GM12891 (cell line): ENCODE measurements around the gene ADAMTSL3.
"Not testable (repeated sequence)": the region's sequence is repeated elsewhere in the genome, so short reads cannot be mapped to it uniquely, and the experiment has no call there.

Source experiments
- DNase-seq: peaks from one replicate; pipeline ENCODE4 v3.0.0; 2011; ENCODE audit warnings: low spot score; ENCODE audit not compliant: insufficient read length
- FAIRE-seq: peaks from 2 replicates; lab custom pipeline; 2011; peaks lifted over from hg19 to GRCh38; lab: Jason Lieb, UNC
- PAX5 ChIP-seq: IDR thresholded peaks from 2 replicates; pipeline ENCODE4 v1.6.1; 2011; ENCODE audit warnings: low read length, moderate library complexity, mild to moderate bottlenecking; ENCODE audit not compliant: insufficient read depth, severe bottlenecking
- POLR2A ChIP-seq: IDR thresholded peaks from 2 replicates; pipeline ENCODE4 v1.6.1; 2011; ENCODE audit warnings: low read depth, low read length, control low read depth
- POLR2AphosphoS5 ChIP-seq: IDR thresholded peaks from 2 replicates; pipeline ENCODE4 v1.6.1; 2011; ENCODE audit warnings: low read depth, low read length, control low read depth
- POU2F2 ChIP-seq: IDR thresholded peaks from 2 replicates; pipeline ENCODE4 v1.6.1; 2011; ENCODE audit warnings: low read depth, mild to moderate bottlenecking, control low read depth, low read length, moderate library complexity
- SPI1 ChIP-seq: IDR thresholded peaks from 2 replicates; pipeline ENCODE4 v1.6.1; 2011; ENCODE audit warnings: low read depth, low read length, control low read depth
- TAF1 ChIP-seq: IDR thresholded peaks from 2 replicates; pipeline ENCODE4 v1.6.1; 2011; ENCODE audit warnings: low read depth, low read length, control low read depth

ADAMTSL3 gene

GRCh38 chr15:83943849-83944404, 290.0 kb downstream of the ADAMTSL3 start:
- DNase-seq = no peak
- TF ChIP-seq TAF1 = no peak
- FAIRE-seq = no peak

GRCh38 chr15:83947156-83947555, 293.2 kb downstream of the ADAMTSL3 start:
- DNase-seq (no peak), FAIRE-seq (no peak)
- TF ChIP-seq SPI1 (no peak), TAF1 (no peak), POLR2A (no peak), POU2F2 (no peak), POLR2AphosphoS5 (no peak), PAX5 (no peak)

- DNase-seq (no peak), FAIRE-seq (no peak)
- TF ChIP-seq POU2F2 (no peak), PAX5 (no peak), POLR2AphosphoS5 (no peak), SPI1 (no peak), POLR2A (no peak), TAF1 (no peak)
Observed at GRCh38 chr15:83954506-83954905, 300.6 kb downstream of the ADAMTSL3 start.

- FAIRE-seq = peak; percentile 99
- DNase-seq = no peak
- TF ChIP-seq SPI1 = peak; percentile 99
- TF ChIP-seq POU2F2 = 0 out of 2 replicates have a peak, but pooled peaks have one; percentile 45
- no peak for TF ChIP-seq POLR2A
Observed at GRCh38 chr15:83955806-83956265, 301.9 kb downstream of the ADAMTSL3 start.

GRCh38 chr15:83956887-83957286, 303.0 kb downstream of the ADAMTSL3 start:
- TF ChIP-seq POLR2AphosphoS5 = no peak
- no peak for TF ChIP-seq POU2F2
- DNase-seq (no peak), FAIRE-seq (no peak)

- no peak for TF ChIP-seq TAF1
- TF ChIP-seq PAX5 = no peak
- no peak for TF ChIP-seq SPI1
- TF ChIP-seq POLR2AphosphoS5 = no peak
- TF ChIP-seq POLR2A = no peak
- TF ChIP-seq POU2F2 = no peak
- FAIRE-seq (no peak), DNase-seq (no peak)
Observed at GRCh38 chr15:83959477-83959876, 305.6 kb downstream of the ADAMTSL3 start.

GRCh38 chr15:83960192-83960829, 306.4 kb downstream of the ADAMTSL3 start:
- DNase-seq = no peak
- TF ChIP-seq POU2F2 = no peak
- no peak for TF ChIP-seq POLR2A
- no peak for TF ChIP-seq POLR2AphosphoS5
- TF ChIP-seq TAF1 = no peak
- no peak for TF ChIP-seq SPI1
- TF ChIP-seq PAX5 = no peak
- no peak for FAIRE-seq

- TF ChIP-seq POU2F2 (no peak), TAF1 (no peak), POLR2A (no peak), SPI1 (no peak), POLR2AphosphoS5 (no peak), PAX5 (no peak)
- no peak for DNase-seq
- no peak for FAIRE-seq
Observed at GRCh38 chr15:83961311-83961710, 307.4 kb downstream of the ADAMTSL3 start.

GRCh38 chr15:83964967-83965366, 311.0 kb downstream of the ADAMTSL3 start:
- FAIRE-seq, DNase-seq: not testable (repeated sequence)

- TF ChIP-seq POLR2AphosphoS5 (no peak), TAF1 (no peak), SPI1 (no peak), POU2F2 (no peak), PAX5 (no peak), POLR2A (no peak)
- DNase-seq (no peak), FAIRE-seq (no peak)
Observed at GRCh38 chr15:83970295-83970890, 316.5 kb downstream of the ADAMTSL3 start.
